HG03575 (cell line): Measurements from ENCODE around the gene ZDHHC19.
A peak's percentile ranks its signal among the peaks of the same experiment; 100 is the strongest.
"Not testable (repeated sequence)": the region's sequence is repeated elsewhere in the genome, so short reads cannot be mapped to it uniquely, and the experiment has no call there.

Experiments
- ATAC-seq: cut with Tn5 transposase; IDR thresholded peaks from one replicate; pipeline ENCODE4 v1.9.1; 2021; ENCODE audit not compliant: unreplicated experiment, insufficient number of reproducible peaks, low FRiP score; ENCODE audit errors: extremely low read depth

ZDHHC19 gene

GRCh38 chr3:196186651-196187573 is 24.3 kb downstream of the ZDHHC19 start:
- no peak for ATAC-seq

GRCh38 chr3:196184881-196185280 is 26.3 kb downstream of the ZDHHC19 start:
- no peak for ATAC-seq

- ATAC-seq = not testable (repeated sequence)
Observed at GRCh38 chr3:196184169-196184432, 27.1 kb downstream of the ZDHHC19 start.

- no peak for ATAC-seq
Observed at GRCh38 chr3:196181127-196181546, 30.1 kb downstream of the ZDHHC19 start.

- no peak for ATAC-seq
Observed at GRCh38 chr3:196180346-196180745, 30.9 kb downstream of the ZDHHC19 start.

GRCh38 chr3:196179380-196180308 is 31.6 kb downstream of the ZDHHC19 start:
- ATAC-seq = peak; percentile 64

- ATAC-seq = no peak
Observed at GRCh38 chr3:196178993-196179379, 32.2 kb downstream of the ZDHHC19 start.

- ATAC-seq = no peak
Observed at GRCh38 chr3:196177967-196178366, 33.2 kb downstream of the ZDHHC19 start.

GRCh38 chr3:196177567-196177966 is 33.6 kb downstream of the ZDHHC19 start:
- ATAC-seq = no peak

- ATAC-seq = no peak
Observed at GRCh38 chr3:196175722-196176121, 35.5 kb downstream of the ZDHHC19 start.

GRCh38 chr3:196175116-196175625 is 36.0 kb downstream of the ZDHHC19 start:
- ATAC-seq = no peak

GRCh38 chr3:196174652-196175051 is 36.5 kb downstream of the ZDHHC19 start:
- no peak for ATAC-seq

- ATAC-seq = not testable (repeated sequence)
Observed at GRCh38 chr3:196170296-196170695, 40.9 kb downstream of the ZDHHC19 start.

GRCh38 chr3:196169836-196170240 is 41.4 kb downstream of the ZDHHC19 start:
- ATAC-seq = no peak

GRCh38 chr3:196168808-196169391 is 42.3 kb downstream of the ZDHHC19 start:
- ATAC-seq = no peak

GRCh38 chr3:196166741-196167140 is 44.5 kb downstream of the ZDHHC19 start:
- no peak for ATAC-seq

GRCh38 chr3:196165850-196166249 is 45.4 kb downstream of the ZDHHC19 start:
- no peak for ATAC-seq

- not testable (repeated sequence) for ATAC-seq
Observed at GRCh38 chr3:196165006-196165575, 46.1 kb downstream of the ZDHHC19 start.

GRCh38 chr3:196164576-196164975 is 46.6 kb downstream of the ZDHHC19 start:
- no peak for ATAC-seq
